SU-DHL-6 (cell line): ENCODE measurements around the gene ZBTB11.

Source experiments
- EZH2phosphoT487 ChIP-seq: fragments of 200-600 bp; sonication (generic), shearing (Covaris generic); conservative IDR thresholded peaks from 2 replicates; pipeline ENCODE4 v1.6.1; 2018; ENCODE audit warnings: mild to moderate bottlenecking, antibody characterized with exemption, low read length, moderate library complexity, mixed read lengths
- TF ChIP-seq, protein P1 (sequence below): fragments of 200-600 bp; sonication (generic); IDR thresholded peaks from one replicate; pipeline ENCODE4 v1.5.1; 2017; ENCODE audit warnings: antibody characterized with exemption, mild to moderate bottlenecking, low read length, moderate library complexity; ENCODE audit not compliant: insufficient read depth, poor library complexity, severe bottlenecking

DNA sequence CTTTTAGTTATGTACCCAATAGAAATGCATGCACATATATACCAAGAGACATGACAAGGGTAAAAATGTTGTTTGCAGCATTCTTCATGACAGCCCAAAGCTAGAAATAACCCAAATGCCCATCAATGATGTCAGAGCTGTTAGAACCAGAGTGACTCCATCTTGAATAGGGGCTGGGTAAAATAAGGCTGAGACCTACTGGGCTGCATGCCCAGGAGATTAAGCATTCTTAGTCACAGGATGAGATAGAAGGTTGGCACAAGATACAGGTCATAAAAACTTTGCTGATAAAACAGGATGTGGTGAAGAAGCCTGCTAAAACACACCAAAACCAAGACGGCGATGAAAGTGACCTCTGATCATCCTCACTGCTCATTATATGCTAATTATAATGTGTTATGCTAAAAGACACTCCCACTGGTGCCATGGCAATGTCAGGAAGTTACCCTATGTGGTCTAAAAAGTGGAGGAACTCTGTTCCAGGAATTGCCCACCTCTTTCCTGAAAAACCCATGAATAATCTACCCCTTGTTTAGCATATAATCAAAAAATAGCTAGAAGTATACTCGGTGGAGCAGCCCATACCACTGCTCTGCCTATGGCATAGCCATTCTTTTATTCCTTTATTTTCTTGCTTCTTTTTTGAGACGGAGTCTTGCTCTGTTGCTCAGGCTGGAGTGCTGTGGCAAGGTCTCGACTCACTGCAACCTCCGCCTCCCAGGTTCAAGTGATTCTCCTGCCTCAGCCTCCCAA lies 32.9 kb downstream of the ZBTB11 start:
- TF ChIP-seq, protein P1, sequence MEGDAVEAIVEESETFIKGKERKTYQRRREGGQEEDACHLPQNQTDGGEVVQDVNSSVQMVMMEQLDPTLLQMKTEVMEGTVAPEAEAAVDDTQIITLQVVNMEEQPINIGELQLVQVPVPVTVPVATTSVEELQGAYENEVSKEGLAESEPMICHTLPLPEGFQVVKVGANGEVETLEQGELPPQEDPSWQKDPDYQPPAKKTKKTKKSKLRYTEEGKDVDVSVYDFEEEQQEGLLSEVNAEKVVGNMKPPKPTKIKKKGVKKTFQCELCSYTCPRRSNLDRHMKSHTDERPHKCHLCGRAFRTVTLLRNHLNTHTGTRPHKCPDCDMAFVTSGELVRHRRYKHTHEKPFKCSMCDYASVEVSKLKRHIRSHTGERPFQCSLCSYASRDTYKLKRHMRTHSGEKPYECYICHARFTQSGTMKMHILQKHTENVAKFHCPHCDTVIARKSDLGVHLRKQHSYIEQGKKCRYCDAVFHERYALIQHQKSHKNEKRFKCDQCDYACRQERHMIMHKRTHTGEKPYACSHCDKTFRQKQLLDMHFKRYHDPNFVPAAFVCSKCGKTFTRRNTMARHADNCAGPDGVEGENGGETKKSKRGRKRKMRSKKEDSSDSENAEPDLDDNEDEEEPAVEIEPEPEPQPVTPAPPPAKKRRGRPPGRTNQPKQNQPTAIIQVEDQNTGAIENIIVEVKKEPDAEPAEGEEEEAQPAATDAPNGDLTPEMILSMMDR = no peak
- TF ChIP-seq EZH2phosphoT487 = no peak
